ENCODE measurements around the gene SESN1. TPM values are rescaled to one million over a fixed set of nuclear protein-coding genes. Genes with fewer than 3 reads are reported as not detected.

The SESN1 gene
- total RNA-seq, 1 donor from 2014 or later, result 27.1 TPM

- no peak overlapping the region for H3K4me3 Mint-ChIP-seq (ENCODE audit: unreplicated experiment)
- TF ChIP-seq CTCF (IDR thresholded peaks at IDR 0.05; ENCODE audit: partially characterized antibody, unreplicated experiment), result no peak
- H3K4me1 Mint-ChIP-seq (ENCODE audit: low read depth, unreplicated experiment), result no peaks in the 10 kb centered on the region
- peaks cover 2% of the 10 kb centered on the region for H3K9me3 Mint-ChIP-seq (ENCODE audit: unreplicated experiment)
- DNase-seq, result no peak
- no peaks in the 10 kb centered on the region for H3K27me3 Mint-ChIP-seq (ENCODE audit: unreplicated experiment)
- no peak overlapping the region for H3K27ac Mint-ChIP-seq (ENCODE audit: unreplicated experiment)
- no peaks in the 10 kb centered on the region for H3K36me3 Mint-ChIP-seq (ENCODE audit: unreplicated experiment)
Measured at GRCh38 chr6:109103942-109104341, 9.3 kb upstream of the SESN1 start.

- Mint-ChIP-seq H3K4me3 (ENCODE audit: unreplicated experiment) (no peak overlapping the region), H3K9me3 (ENCODE audit: unreplicated experiment) (peaks cover 2% of the 10 kb centered on the region), H3K4me1 (ENCODE audit: low read depth, unreplicated experiment) (no peaks in the 10 kb centered on the region), H3K27me3 (ENCODE audit: unreplicated experiment) (no peaks in the 10 kb centered on the region), H3K27ac (ENCODE audit: unreplicated experiment) (no peak overlapping the region), H3K36me3 (ENCODE audit: unreplicated experiment) (no peaks in the 10 kb centered on the region)
- no peak for DNase-seq
- no peak for TF ChIP-seq CTCF (IDR thresholded peaks at IDR 0.05; ENCODE audit: partially characterized antibody, unreplicated experiment)
Measured at GRCh38 chr6:109102762-109103161, 8.1 kb upstream of the SESN1 start.

- Mint-ChIP-seq H3K4me1 (ENCODE audit: low read depth, unreplicated experiment) (peaks cover 5% of the 10 kb centered on the region), H3K4me3 (ENCODE audit: unreplicated experiment) (no peak overlapping the region), H3K27ac (ENCODE audit: unreplicated experiment) (no peak overlapping the region), H3K27me3 (ENCODE audit: unreplicated experiment) (peaks cover 6% of the 10 kb centered on the region), H3K9me3 (ENCODE audit: unreplicated experiment) (peaks cover 8% of the 10 kb centered on the region), H3K36me3 (ENCODE audit: unreplicated experiment) (no peaks in the 10 kb centered on the region)
- no peak for DNase-seq
- no peak for TF ChIP-seq CTCF (IDR thresholded peaks at IDR 0.05; ENCODE audit: partially characterized antibody, unreplicated experiment)
Measured at GRCh38 chr6:109097661-109098060, 3.0 kb upstream of the SESN1 start.

GRCh38 chr6:109096208-109096607 lies 1.6 kb upstream of the SESN1 start:
- H3K4me1 Mint-ChIP-seq (ENCODE audit: low read depth, unreplicated experiment), result peaks cover 9% of the 10 kb centered on the region
- peaks cover 6% of the 10 kb centered on the region for H3K27me3 Mint-ChIP-seq (ENCODE audit: unreplicated experiment)
- peak overlapping the region; percentile 94 for H3K4me3 Mint-ChIP-seq (ENCODE audit: unreplicated experiment)
- H3K36me3 Mint-ChIP-seq (ENCODE audit: unreplicated experiment), result no peaks in the 10 kb centered on the region
- H3K9me3 Mint-ChIP-seq (ENCODE audit: unreplicated experiment), result peaks cover 8% of the 10 kb centered on the region
- TF ChIP-seq CTCF (IDR thresholded peaks at IDR 0.05; ENCODE audit: partially characterized antibody, unreplicated experiment), result no peak
- no peak for DNase-seq
- H3K27ac Mint-ChIP-seq (ENCODE audit: unreplicated experiment), result peak overlapping the region; percentile 95

- no peak for TF ChIP-seq CTCF (IDR thresholded peaks at IDR 0.05; ENCODE audit: partially characterized antibody, unreplicated experiment)
- Mint-ChIP-seq H3K4me1 (ENCODE audit: low read depth, unreplicated experiment) (peaks cover 10% of the 10 kb centered on the region), H3K4me3 (ENCODE audit: unreplicated experiment) (peak overlapping the region; percentile 94), H3K27ac (ENCODE audit: unreplicated experiment) (peak overlapping the region; percentile 95), H3K9me3 (ENCODE audit: unreplicated experiment) (peaks cover 8% of the 10 kb centered on the region), H3K36me3 (ENCODE audit: unreplicated experiment) (no peaks in the 10 kb centered on the region), H3K27me3 (ENCODE audit: unreplicated experiment) (peaks cover 6% of the 10 kb centered on the region)
- DNase-seq, result no peak
Measured at GRCh38 chr6:109095835-109096084, 1.1 kb upstream of the SESN1 start.
